HepG2 (cell line): ENCODE data around the gene ARPP19. TPM values are rescaled to one million over a fixed set of nuclear protein-coding genes. Genes with fewer than 3 reads are reported as not detected.

ENCODE experiments used
- ATAC-seq: fragments of 200-7000 bp; cut with Tn5 transposase; 3 replicates; pipeline ENCODE4 v1.9.1; 2020; ENCODE audit warnings: mild to moderate bottlenecking, moderate library complexity
- BruUV-seq: library from RNA; stranded (reverse); fragments of 400-500 nt; replicated peaks from 2 replicates; lab custom pipeline; 2021; lab: Mats Ljungman, UMichigan
- CTCF ChIA-PET: fragments of 300-600 bp; formaldehyde crosslinking; extraction: SDS; loops from one replicate; lab custom pipeline; 2021; ENCODE audit warnings: low total read pairs, inconsistent platforms, low intra/inter-chr PET ratio; lab: Yijun Ruan, JAX
- POLR2A ChIA-PET: fragments of 350-600 bp; sonication (Branson Sonifier 250); formaldehyde crosslinking; loops from one replicate; lab custom pipeline; 2020; ENCODE audit warnings: antibody characterized with exemption, inconsistent platforms; lab: Yijun Ruan, JAX
- DNase-seq: peaks from one replicate; pipeline ENCODE4 v3.0.0-alpha.2; 2015; ENCODE audit warnings: low spot score
- FAIRE-seq: peaks from 3 replicates; lab custom pipeline; 2011; peaks lifted over from hg19 to GRCh38; lab: Jason Lieb, UNC
- H2AFZ ChIP-seq: one replicate; pipeline ENCODE4 v1.6.1; 2011; ENCODE audit warnings: low read length, inconsistent platforms
- H3K27ac ChIP-seq: fragments of 300-600 bp; 3 replicates; pipeline ENCODE4 v1.8.0; 2011; ENCODE audit warnings: mixed run types, mild to moderate bottlenecking, mixed read lengths, low read length, inconsistent platforms; ENCODE audit not compliant: insufficient read depth; ENCODE audit errors: extremely low read length
- H3K27me3 ChIP-seq, 2 experiments: fragments of 200-600 bp in 1 of 2; 2 replicates in 1 of 2; 3 replicates in 1 of 2; pipeline versions ENCODE4 v1.6.0 to v1.8.0; 2011; ENCODE audit warnings: low read length in 2 of 2, mild to moderate bottlenecking in 2 of 2, moderate library complexity in 2 of 2, inconsistent platforms in 1 of 2; ENCODE audit not compliant: insufficient read depth in 2 of 2, control insufficient read depth in 1 of 2
- H3K36me3 ChIP-seq, 2 experiments: fragments of 200-600 bp in 1 of 2; replicated peaks in 1 of 2; 2 replicates in 1 of 2; 3 replicates in 1 of 2; pipeline versions ENCODE4 v1.5.1 to v1.8.0; 2011; ENCODE audit warnings: low read length in 2 of 2, inconsistent platforms in 1 of 2; ENCODE audit not compliant: insufficient read depth in 2 of 2, control insufficient read depth in 1 of 2
- H3K4me1 ChIP-seq: 2 replicates; pipeline ENCODE4 v1.5.1; 2012; ENCODE audit warnings: low read length, inconsistent platforms; ENCODE audit not compliant: insufficient read depth
- H3K4me2 ChIP-seq: 2 replicates; pipeline ENCODE4 v1.6.0; 2011; ENCODE audit warnings: low read depth, low read length, inconsistent platforms
- H3K4me3 ChIP-seq, 3 experiments: fragments of 200-600 bp in 1 of 3; sonication (generic), shearing (Covaris generic) in 1 of 3; replicated peaks in 1 of 3; 2 replicates each; pipeline ENCODE4 v1.5.1; 2011 to 2016; ENCODE audit warnings: low read length in 3 of 3, inconsistent platforms in 2 of 3, low read depth in 2 of 3, mild to moderate bottlenecking in 2 of 3, control low read depth in 1 of 3, mixed read lengths in 1 of 3; ENCODE audit not compliant: insufficient read depth in 1 of 3
- H3K79me2 ChIP-seq: one replicate; pipeline ENCODE4 v1.6.1; 2011; ENCODE audit warnings: low read length, inconsistent platforms; ENCODE audit not compliant: insufficient read depth
- H3K9ac ChIP-seq: 2 replicates; pipeline ENCODE4 v1.6.0; 2011; ENCODE audit warnings: mild to moderate bottlenecking, low read depth, low read length, inconsistent platforms; ENCODE audit not compliant: insufficient read depth
- H3K9me3 ChIP-seq: 2 replicates; pipeline ENCODE4 v1.5.1; 2012; ENCODE audit warnings: mild to moderate bottlenecking, low read length
- H4K20me1 ChIP-seq: 2 replicates; pipeline ENCODE4 v1.6.0; 2011; ENCODE audit warnings: inconsistent platforms, mild to moderate bottlenecking, low read length, moderate library complexity; ENCODE audit not compliant: insufficient read depth
- CREB1 ChIP-seq, 2 experiments: fragments of 450-650 bp in 1 of 2; IDR thresholded peaks; 2 replicates each; pipeline ENCODE4 v1.6.1; 2016 to 2017; ENCODE audit warnings: control low read depth in 1 of 2, mild to moderate bottlenecking in 1 of 2, missing compliant biosample characterization in 1 of 2, missing genetic modification characterization in 1 of 2
- HDAC2 ChIP-seq: sonication (generic); formaldehyde crosslinking; IDR thresholded peaks from 2 replicates; pipeline ENCODE4 v1.4.0; 2020; ENCODE audit warnings: missing genetic modification reagents
- HMGA1 ChIP-seq: sonication (generic); formaldehyde crosslinking; conservative IDR thresholded peaks from 2 replicates; pipeline ENCODE4 v1.4.0; 2020; ENCODE audit warnings: missing genetic modification reagents
- RNF2 ChIP-seq: fragments of 450-650 bp; conservative IDR thresholded peaks from 2 replicates; pipeline ENCODE4 v1.6.1; 2016; ENCODE audit warnings: low read depth
- TCF7 ChIP-seq: sonication (generic); IDR thresholded peaks from 2 replicates; pipeline ENCODE4 v1.6.1; 2016; ENCODE audit warnings: antibody characterized with exemption, low read depth
- TCF7L2 ChIP-seq: IDR thresholded peaks from 2 replicates; pipeline ENCODE4 v1.6.1; 2011; ENCODE audit warnings: mild to moderate bottlenecking, low read depth, low read length, moderate library complexity
- USF2 ChIP-seq, 2 experiments: sonication (generic) in 1 of 2; formaldehyde crosslinking in 1 of 2; IDR thresholded peaks; 2 replicates each; pipeline versions ENCODE4 v1.5.1 to v1.6.1; 2011 to 2020; ENCODE audit warnings: borderline replicate concordance in 1 of 2, low read depth in 1 of 2, low read length in 1 of 2, mild to moderate bottlenecking in 1 of 2, missing genetic modification reagents in 1 of 2, moderate library complexity in 1 of 2
- ZBTB4 ChIP-seq: sonication (generic); formaldehyde crosslinking; IDR thresholded peaks from 2 replicates; pipeline ENCODE4 v1.4.0; 2020; ENCODE audit warnings: missing genetic modification reagents, mild to moderate bottlenecking, borderline replicate concordance
- ZNF33A ChIP-seq: sonication (generic); formaldehyde crosslinking; IDR thresholded peaks from 2 replicates; pipeline ENCODE4 v1.5.1; 2020; ENCODE audit warnings: missing genetic modification reagents, mild to moderate bottlenecking, moderate library complexity, borderline replicate concordance
- WGBS: methylation state at CpG from one replicate; pipeline ENCODE4 v1.1.6; 2017; ENCODE audit warnings: low lambda C conversion rate; 5-methylcytosine and 5-hydroxymethylcytosine counted together
- in situ Hi-C: cut with HindIII; loops from 2 replicates; pipeline ENCODE4 v1.10.0; 2017; ENCODE audit warnings: low pct_unique_long_range_greater_than_20kb; ENCODE audit not compliant: extremely low pct_ligation_motif_present
- intact Hi-C: fragments of 100-400 bp; cut with micrococcal nuclease; formaldehyde crosslinking; loops from one replicate; pipeline ENCODE4 v1.10.0; 2022; ENCODE audit not compliant: unreplicated experiment
- polyA plus RNA-seq, 8 experiments: library from polyadenylated mRNA; depleted of rRNA in 3 of 8; stranded (reverse) in 7 of 8; unstranded in 1 of 8; fragments of >200 nt; fragmentation: Illumina TruSeq in 4 of 8; extraction: Trizol in 4 of 8; gene quantifications; 2 replicates each; pipeline versions ENCODE4 v1.2.1 to v1.2.3, GENCODE V29; 2011 to 2016; ENCODE audit warnings: low read depth in 4 of 8, missing spikeins in 1 of 8, mixed read lengths in 1 of 8; ENCODE audit not compliant: insufficient read depth in 1 of 8
- total RNA-seq, 5 experiments: library from RNA; depleted of rRNA; stranded (reverse); fragments of >200 nt; fragmentation: Illumina TruSeq; extraction: Trizol; gene quantifications; 2 replicates each; pipeline ENCODE4 v1.2.3, GENCODE V29; 2016; ENCODE audit warnings: low read depth in 1 of 5

The ARPP19 gene
- total and polyA plus RNA-seq, 2 of the 13 experiments (the other 11 are each of a cell fraction or from before 2014, with no cell fraction given), result 70.8 to 123 TPM

- in situ Hi-C loops, result no loop called here
- ATAC-seq (peak; percentile 21), FAIRE-seq (peak; percentile 28), DNase-seq (no peak)
- H4K20me1 ChIP-seq, result no peaks in the 10 kb centered on the region
- no peaks in the 10 kb centered on the region for H3K9me3 ChIP-seq
- ChIA-PET POLR2A (no interaction called here), CTCF (no interaction called here)
- no peaks in the 10 kb centered on the region for H3K36me3 ChIP-seq
- 0 out of 2 replicates have a peak, but pooled peaks have one; percentile 45 for TF ChIP-seq TCF7
- no peak for TF ChIP-seq ZBTB4 (CRISPR knock-in tag)
- H3K27ac ChIP-seq, result no peak overlapping the region
- H3K4me1 ChIP-seq, result peaks cover 23% of the 10 kb centered on the region
- H3K9ac ChIP-seq, result no peak overlapping the region
- H3K4me2 ChIP-seq, result peak overlapping the region; percentile 81
- intact Hi-C loops, result loop anchor here (10.0 kb wide), 2 partner anchors 145 to 205 kb away; partner anchors contain the start of gene ATOSA
- H2AFZ ChIP-seq, result no peak overlapping the region
- H3K4me3 ChIP-seq, result peak overlapping the region; percentile 41 to 78 (median 56); a peak in 4 of 6 replicates
- WGBS, result 18% methylated on average over 11 of the region's 11 CpGs
- H3K79me2 ChIP-seq, result no peaks in the 10 kb centered on the region
- H3K27me3 ChIP-seq, result peaks cover 3 to 42% of the 10 kb centered on the region in 2 experiments; a peak in 4 of 5 replicates
- BruUV-seq, result no TSS peak
Measured at GRCh38 chr15:52529940-52530339, 38.9 kb downstream of the ARPP19 start.

- ATAC-seq (peak; percentile 64), FAIRE-seq (no peak), DNase-seq (no peak)
- Histone ChIP-seq H3K27ac (no peak overlapping the region), H3K4me1 (peaks cover 23% of the 10 kb centered on the region), H4K20me1 (no peaks in the 10 kb centered on the region), H3K9me3 (no peaks in the 10 kb centered on the region), H2AFZ (peak overlapping the region; percentile 39), H3K36me3 (no peaks in the 10 kb centered on the region), H3K27me3 (peaks cover 3 to 42% of the 10 kb centered on the region in 2 experiments; a peak in 4 of 5 replicates), H3K9ac (no peak overlapping the region), H3K4me3 (peak overlapping the region; percentile 41 to 78 (median 56); a peak in 5 of 6 replicates), H3K4me2 (peak overlapping the region; percentile 81), H3K79me2 (no peaks in the 10 kb centered on the region)
- ChIA-PET CTCF (no interaction called here), POLR2A (no interaction called here)
- intact Hi-C loops (loop anchor here (10.0 kb wide), 2 partner anchors 145 to 205 kb away; partner anchors contain the start of gene ATOSA), in situ Hi-C loops (no loop called here)
- 5% methylated on average over 18 of the region's 28 CpGs for WGBS
- BruUV-seq, result no TSS peak
- TF ChIP-seq HDAC2 (CRISPR knock-in tag), result no peak
- TF ChIP-seq HMGA1 (CRISPR knock-in tag), result no peak
- no peak for TF ChIP-seq CREB1 (IDR thresholded peaks at IDR 0.05)
- no peak for TF ChIP-seq CREB1 (CRISPR knock-in tag; IDR thresholded peaks at IDR 0.05)
- TF ChIP-seq ZNF33A (CRISPR knock-in tag), result no peak
- TF ChIP-seq TCF7L2, result 0 out of 2 replicates have a peak, but pooled peaks have one; percentile 39
- no peak for TF ChIP-seq USF2 (IDR thresholded peaks at IDR 0.05; ENCODE audit: low read depth, low read length)
- no peak for TF ChIP-seq USF2 (CRISPR knock-in tag; IDR thresholded peaks at IDR 0.05; ENCODE audit: borderline replicate concordance)
- TF ChIP-seq RNF2, result peak; percentile 81; the same call in 1 of the 2 replicates
Measured at GRCh38 chr15:52529341-52529924, 39.4 kb downstream of the ARPP19 start.
